Activated T-helper 1 cell treated with anti-CD3 and anti-CD28 coated beads, Interleukin-12 subunit alpha, Interleukin-12 subunit beta, Interleukin-2, Interleukin-4 antibody, amounts not matched to agents 30 ng/mL and 10 ng/mL and 1 ng/mL, durations not matched to agents 14 hours and 24 hours and 36 hours (primary cell): ENCODE data around the gene ARRB1. TPM values are rescaled to one million over a fixed set of nuclear protein-coding genes. Genes with fewer than 3 reads are reported as not detected.
"Not testable (repeated sequence)": the region's sequence is repeated elsewhere in the genome, so short reads cannot be mapped to it uniquely, and the experiment has no call there.

Experiments
- DNase-seq: peaks from one replicate; pipeline ENCODE4 v3.0.0; 2021; ENCODE audit warnings: low spot score
- H3K27ac Mint-ChIP-seq: one replicate; pipeline ENCODE4 v1.8.0; 2021; ENCODE audit warnings: mild to moderate bottlenecking, mixed read lengths
- H3K27me3 Mint-ChIP-seq: one replicate; pipeline ENCODE4 v1.8.0; 2022; ENCODE audit warnings: mild to moderate bottlenecking, moderate library complexity, mixed read lengths; ENCODE audit not compliant: insufficient read depth
- H3K36me3 Mint-ChIP-seq: one replicate; pipeline ENCODE4 v1.8.0; 2021; ENCODE audit warnings: low read depth, mixed read lengths
- H3K4me1 Mint-ChIP-seq: one replicate; pipeline ENCODE4 v1.8.0; 2021; ENCODE audit warnings: low read depth, mixed read lengths
- H3K4me3 Mint-ChIP-seq: one replicate; pipeline ENCODE4 v1.8.0; 2021; ENCODE audit warnings: mild to moderate bottlenecking, moderate library complexity, mixed read lengths
- H3K9me3 Mint-ChIP-seq: one replicate; pipeline ENCODE4 v1.8.0; 2021; ENCODE audit warnings: mixed read lengths
- intact Hi-C: fragments of 100-400 bp; cut with micrococcal nuclease; formaldehyde crosslinking; loops from one replicate; pipeline ENCODE4 v1.15.1; 2024
- total RNA-seq: library from RNA; stranded (reverse); gene quantifications from 2 replicates; pipeline ENCODE4 v1.2.3, GENCODE V29; 2022

Gene ARRB1
- total RNA-seq, 1 donor from 2014 or later = 16.0 TPM

DNA sequence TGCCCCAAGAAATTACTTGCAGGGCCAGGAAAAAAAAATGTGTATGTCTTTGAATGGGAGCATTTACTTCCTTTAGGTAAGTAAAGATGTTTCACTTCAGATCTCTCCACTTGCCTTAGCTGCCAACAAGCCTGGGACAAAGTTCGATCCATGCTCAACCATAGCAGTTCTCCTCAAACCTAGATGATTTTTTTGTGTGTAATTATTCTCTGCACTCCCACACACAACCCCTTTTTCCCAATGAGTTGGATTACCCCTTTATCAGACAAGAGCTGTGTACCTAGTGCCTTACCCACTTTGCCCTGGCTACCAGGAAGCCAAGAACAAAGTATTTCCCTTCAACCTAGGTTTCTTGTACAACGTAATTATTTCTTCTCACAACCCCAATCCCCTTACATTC is 75.3 kb downstream of the ARRB1 start:
- Mint-ChIP-seq H3K36me3 (peaks cover 25% of the 10 kb centered on the region), H3K27ac (peak overlapping the region; percentile 95), H3K4me3 (no peak overlapping the region), H3K27me3 (no peaks in the 10 kb centered on the region), H3K4me1 (peaks cover 39% of the 10 kb centered on the region), H3K9me3 (no peaks in the 10 kb centered on the region)
- no peak for DNase-seq
- intact Hi-C loops = no loop called here

DNA sequence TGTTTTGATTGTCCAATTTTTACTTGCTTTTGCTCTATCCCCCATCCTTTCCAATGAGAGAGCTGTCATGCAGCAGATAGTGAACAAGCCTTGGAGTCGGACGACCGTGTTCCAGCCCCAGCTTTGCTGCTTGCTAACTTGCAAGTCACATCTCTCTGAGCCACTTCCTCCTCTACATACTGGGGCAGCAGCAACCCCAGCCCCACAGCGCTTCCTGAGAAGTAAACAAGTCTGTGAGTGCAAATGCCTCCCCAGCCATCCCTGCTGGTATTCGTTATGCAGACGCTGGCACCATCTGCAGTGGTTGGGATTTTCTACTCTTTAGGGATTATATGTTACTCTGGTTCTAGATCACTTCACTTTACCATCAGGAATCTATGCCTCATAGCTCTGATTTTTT is 75.9 kb downstream of the ARRB1 start:
- peak overlapping the region; percentile 68 for H3K4me3 Mint-ChIP-seq
- no peaks in the 10 kb centered on the region for H3K9me3 Mint-ChIP-seq
- H3K27ac Mint-ChIP-seq = peak overlapping the region; percentile 95
- intact Hi-C loops = no loop called here
- no peaks in the 10 kb centered on the region for H3K27me3 Mint-ChIP-seq
- H3K4me1 Mint-ChIP-seq = peaks cover 35% of the 10 kb centered on the region
- DNase-seq = peak; percentile 65
- H3K36me3 Mint-ChIP-seq = peaks cover 23% of the 10 kb centered on the region

DNA sequence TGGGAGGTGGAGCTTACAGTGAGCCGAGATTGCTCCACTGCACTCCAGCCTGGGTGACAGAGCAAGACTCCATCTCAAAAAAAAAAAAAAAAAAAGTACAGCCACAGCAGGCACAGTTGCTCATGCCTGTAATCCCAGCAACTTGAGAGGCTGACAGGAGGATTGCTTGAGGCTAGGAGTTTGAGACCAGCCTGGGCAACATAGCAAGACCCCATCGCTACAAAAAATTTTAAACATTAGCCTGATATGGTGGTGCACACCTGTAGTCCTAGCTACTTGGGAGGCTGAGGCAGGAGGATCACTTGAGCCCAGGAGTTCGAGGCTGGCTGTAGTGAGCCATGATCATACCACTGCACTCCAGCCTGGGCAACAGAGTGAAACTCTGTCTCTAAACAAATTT is 76.7 kb downstream of the ARRB1 start:
- Mint-ChIP-seq H3K36me3 (peaks cover 23% of the 10 kb centered on the region), H3K4me1 (peaks cover 27% of the 10 kb centered on the region)
- DNase-seq, H3K4me3 Mint-ChIP-seq, H3K27ac Mint-ChIP-seq, H3K9me3 Mint-ChIP-seq, H3K27me3 Mint-ChIP-seq, intact Hi-C loops: not testable (repeated sequence)

DNA sequence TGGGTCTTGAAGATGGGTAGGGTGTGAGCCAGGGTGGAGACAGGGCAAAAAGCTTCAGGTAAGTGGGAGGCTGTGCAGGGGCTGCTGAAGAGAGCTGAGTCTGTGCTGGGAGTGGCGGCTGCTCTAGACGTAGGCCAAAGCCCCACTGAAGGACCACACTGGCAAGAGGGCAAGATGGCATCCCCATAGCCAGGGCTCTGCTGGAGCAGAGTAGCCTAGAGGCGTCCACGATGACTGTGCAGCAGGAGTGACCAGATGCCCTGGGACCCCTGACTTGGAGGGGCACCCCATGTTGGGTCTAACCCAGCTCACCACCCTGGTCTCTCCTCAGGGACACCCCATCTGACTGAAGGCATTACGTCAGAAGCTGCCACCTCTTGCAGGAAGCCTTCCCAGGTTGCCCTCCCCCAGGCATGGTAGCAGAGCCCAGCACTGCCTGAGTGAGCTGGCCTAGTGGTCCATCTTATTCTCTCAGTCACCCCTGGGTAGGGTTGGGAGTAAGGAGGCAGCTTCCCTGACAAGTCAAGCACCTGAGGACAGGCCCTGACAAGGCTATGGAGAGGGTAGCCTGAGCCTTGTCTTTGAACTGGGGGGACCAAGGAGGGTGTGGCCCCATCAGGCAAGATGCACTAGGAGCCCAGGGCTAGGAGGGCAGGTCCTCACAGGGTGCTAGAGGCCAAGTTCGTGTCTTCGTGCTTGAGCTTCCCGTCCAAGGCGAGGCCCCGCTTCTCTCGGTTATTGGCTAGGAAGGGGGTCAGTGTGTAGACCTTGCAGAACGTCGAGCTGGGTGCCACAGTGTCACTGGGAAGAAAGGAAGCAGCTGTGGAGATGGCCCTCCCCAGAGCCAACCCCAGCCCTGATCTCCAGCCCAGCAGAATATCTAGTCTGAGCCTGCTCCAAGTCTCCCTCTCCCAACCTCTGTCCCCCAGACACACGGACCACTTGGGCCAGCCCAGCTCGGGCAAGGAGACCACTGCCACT is 77.8 kb downstream of the ARRB1 start:
- peak overlapping the region; percentile 23 for H3K27ac Mint-ChIP-seq
- no peak overlapping the region for H3K4me3 Mint-ChIP-seq
- intact Hi-C loops = no loop called here
- H3K9me3 Mint-ChIP-seq = no peaks in the 10 kb centered on the region
- peaks cover 18% of the 10 kb centered on the region for H3K36me3 Mint-ChIP-seq
- DNase-seq = no peak
- peaks cover 27% of the 10 kb centered on the region for H3K4me1 Mint-ChIP-seq
- no peaks in the 10 kb centered on the region for H3K27me3 Mint-ChIP-seq

DNA sequence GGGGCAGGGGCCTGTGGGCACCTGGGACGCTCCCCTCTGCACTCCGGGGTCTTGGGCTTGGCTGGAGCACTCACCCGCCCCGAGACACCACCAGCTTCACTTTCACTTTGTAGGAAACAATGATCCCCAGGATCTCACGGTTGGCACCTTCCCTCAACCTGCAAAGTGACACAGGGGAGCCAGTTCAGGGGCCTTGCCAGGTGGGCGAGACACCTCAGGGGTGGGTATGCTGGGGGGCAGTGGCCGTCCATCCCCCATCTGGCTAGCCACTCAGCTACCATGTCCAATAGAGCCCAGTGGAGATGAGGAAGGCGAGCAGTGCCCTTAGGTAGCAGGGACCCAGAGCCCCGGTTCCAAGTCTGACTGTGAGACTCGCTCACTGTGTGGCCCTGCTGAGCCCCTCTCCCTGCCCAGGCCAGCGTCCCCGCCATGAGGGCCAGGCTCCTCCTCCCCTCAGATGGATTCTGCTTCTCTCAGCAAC is 78.6 kb downstream of the ARRB1 start:
- peaks cover 18% of the 10 kb centered on the region for H3K36me3 Mint-ChIP-seq
- no peaks in the 10 kb centered on the region for H3K9me3 Mint-ChIP-seq
- peak overlapping the region; percentile 44 for H3K27ac Mint-ChIP-seq
- intact Hi-C loops = no loop called here
- no peak for DNase-seq
- H3K4me3 Mint-ChIP-seq = no peak overlapping the region
- peaks cover 27% of the 10 kb centered on the region for H3K4me1 Mint-ChIP-seq
- no peaks in the 10 kb centered on the region for H3K27me3 Mint-ChIP-seq

DNA sequence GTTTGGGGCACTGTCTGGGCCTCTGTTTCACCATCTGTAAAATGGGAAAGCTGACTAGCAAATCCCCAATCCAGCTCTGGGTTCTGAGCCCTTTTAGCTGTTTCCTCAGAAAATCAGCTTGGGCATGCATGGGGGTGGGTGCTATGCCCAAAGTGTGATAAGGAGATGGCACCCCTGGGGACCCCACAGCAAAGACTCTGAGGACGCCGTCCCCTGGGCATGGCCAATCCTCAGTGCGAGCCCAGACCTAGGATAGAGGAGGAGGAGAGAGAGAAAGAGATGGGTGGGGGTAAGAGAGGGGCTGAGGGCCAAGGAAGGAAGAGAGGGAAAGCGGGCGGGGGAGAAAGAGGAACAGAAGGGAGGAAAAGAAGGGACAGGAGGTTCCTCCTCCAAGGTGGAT is 79.1 kb downstream of the ARRB1 start:
- Mint-ChIP-seq H3K4me3 (no peak overlapping the region), H3K4me1 (peaks cover 24% of the 10 kb centered on the region), H3K9me3 (no peaks in the 10 kb centered on the region), H3K36me3 (peaks cover 15% of the 10 kb centered on the region), H3K27ac (no peak overlapping the region), H3K27me3 (no peaks in the 10 kb centered on the region)
- intact Hi-C loops = no loop called here
- no peak for DNase-seq

DNA sequence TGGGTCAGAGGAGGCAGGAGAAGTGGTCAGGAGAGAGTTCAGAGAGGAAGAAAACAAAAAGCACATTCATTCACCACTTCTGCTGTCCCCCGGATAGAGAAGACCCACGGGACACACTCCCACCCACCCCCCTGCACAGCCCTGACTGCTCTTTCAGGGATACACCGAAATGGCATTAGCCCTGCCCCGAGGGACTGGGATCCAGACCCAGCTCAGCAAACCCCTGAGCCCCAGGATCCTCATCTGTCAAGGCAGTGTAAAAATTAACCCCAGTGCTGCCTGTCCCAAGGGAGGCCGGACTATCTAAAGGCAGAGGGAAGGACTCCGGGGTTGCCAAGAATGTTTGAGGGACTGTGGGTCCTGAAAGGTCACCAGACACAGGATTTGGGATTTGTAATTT is 79.7 kb downstream of the ARRB1 start:
- H3K9me3 Mint-ChIP-seq = no peaks in the 10 kb centered on the region
- intact Hi-C loops = no loop called here
- peaks cover 17% of the 10 kb centered on the region for H3K4me1 Mint-ChIP-seq
- no peak overlapping the region for H3K4me3 Mint-ChIP-seq
- no peaks in the 10 kb centered on the region for H3K27me3 Mint-ChIP-seq
- H3K27ac Mint-ChIP-seq = no peak overlapping the region
- DNase-seq = no peak
- peaks cover 14% of the 10 kb centered on the region for H3K36me3 Mint-ChIP-seq

DNA sequence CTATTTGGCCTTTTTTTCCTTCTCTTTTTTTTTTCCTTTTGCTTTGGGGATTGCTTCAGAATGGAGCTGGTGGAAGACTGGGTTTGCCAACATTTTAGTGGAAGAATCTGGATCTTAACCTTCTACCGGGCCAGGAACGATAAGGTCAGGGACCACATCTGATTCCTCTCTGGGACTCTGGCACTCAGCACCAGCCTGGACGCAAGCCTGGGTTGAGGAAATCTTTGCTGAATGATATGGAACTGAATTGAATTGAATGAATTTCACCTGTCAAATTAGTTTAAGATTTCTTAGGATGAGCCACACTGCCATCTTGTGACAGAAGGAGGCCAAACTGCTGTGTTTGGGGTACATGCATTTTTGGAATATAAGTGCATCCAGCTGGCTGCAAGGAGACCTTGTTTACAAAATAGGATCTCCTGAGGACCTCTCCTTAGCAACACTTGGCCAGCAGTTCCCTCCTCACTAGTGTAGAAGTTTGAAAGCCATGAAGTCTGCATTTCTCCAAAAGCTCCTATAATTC is 80.5 kb downstream of the ARRB1 start:
- DNase-seq = no peak
- H3K27me3 Mint-ChIP-seq = no peaks in the 10 kb centered on the region
- intact Hi-C loops = no loop called here
- peaks cover 14% of the 10 kb centered on the region for H3K36me3 Mint-ChIP-seq
- no peak overlapping the region for H3K4me3 Mint-ChIP-seq
- peaks cover 9% of the 10 kb centered on the region for H3K4me1 Mint-ChIP-seq
- no peaks in the 10 kb centered on the region for H3K9me3 Mint-ChIP-seq
- H3K27ac Mint-ChIP-seq = no peak overlapping the region

DNA sequence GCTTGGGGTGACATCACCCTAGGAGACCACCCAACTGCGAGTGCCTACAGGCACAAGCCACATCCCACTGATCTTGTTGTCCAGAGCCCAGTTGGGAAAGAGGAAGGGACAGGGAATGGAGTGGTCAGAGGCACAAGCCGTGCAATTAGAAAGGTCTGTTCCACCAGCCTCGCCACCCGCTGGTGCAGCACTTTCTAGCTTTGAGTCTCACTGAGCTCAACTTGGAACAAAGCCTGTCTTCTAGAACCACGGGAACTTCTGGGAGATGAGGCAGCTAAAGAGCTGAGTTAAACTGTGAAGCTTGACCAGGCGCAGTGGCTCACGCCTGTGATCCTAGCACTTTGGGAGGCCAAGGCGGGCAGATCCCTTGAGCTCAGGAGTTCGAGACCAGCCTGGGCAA is 81.6 kb downstream of the ARRB1 start:
- H3K36me3 Mint-ChIP-seq = peaks cover 9% of the 10 kb centered on the region
- no peak for DNase-seq
- H3K9me3 Mint-ChIP-seq = no peaks in the 10 kb centered on the region
- no peak overlapping the region for H3K4me3 Mint-ChIP-seq
- intact Hi-C loops = no loop called here
- H3K27ac Mint-ChIP-seq = no peak overlapping the region
- H3K27me3 Mint-ChIP-seq = no peaks in the 10 kb centered on the region
- H3K4me1 Mint-ChIP-seq = peaks cover 1% of the 10 kb centered on the region

DNA sequence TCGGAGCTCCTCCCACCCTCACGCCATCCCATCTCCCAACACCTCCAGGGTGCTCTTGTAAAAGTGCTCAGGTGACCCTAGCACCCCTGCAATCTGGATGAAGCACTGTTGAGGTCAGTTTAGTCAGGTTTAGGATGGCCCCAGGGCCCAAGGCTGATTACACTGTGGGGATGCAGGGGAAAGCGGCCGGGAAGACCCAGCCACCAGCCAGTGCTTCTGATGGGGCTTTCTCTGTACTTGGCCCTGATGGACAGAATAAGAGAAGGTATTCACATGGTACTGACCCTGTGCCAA is 82.1 kb downstream of the ARRB1 start:
- Mint-ChIP-seq H3K9me3 (no peaks in the 10 kb centered on the region), H3K4me3 (no peak overlapping the region), H3K36me3 (peaks cover 9% of the 10 kb centered on the region), H3K4me1 (peaks cover 7% of the 10 kb centered on the region), H3K27me3 (no peaks in the 10 kb centered on the region), H3K27ac (no peak overlapping the region)
- intact Hi-C loops = no loop called here
- DNase-seq = no peak

DNA sequence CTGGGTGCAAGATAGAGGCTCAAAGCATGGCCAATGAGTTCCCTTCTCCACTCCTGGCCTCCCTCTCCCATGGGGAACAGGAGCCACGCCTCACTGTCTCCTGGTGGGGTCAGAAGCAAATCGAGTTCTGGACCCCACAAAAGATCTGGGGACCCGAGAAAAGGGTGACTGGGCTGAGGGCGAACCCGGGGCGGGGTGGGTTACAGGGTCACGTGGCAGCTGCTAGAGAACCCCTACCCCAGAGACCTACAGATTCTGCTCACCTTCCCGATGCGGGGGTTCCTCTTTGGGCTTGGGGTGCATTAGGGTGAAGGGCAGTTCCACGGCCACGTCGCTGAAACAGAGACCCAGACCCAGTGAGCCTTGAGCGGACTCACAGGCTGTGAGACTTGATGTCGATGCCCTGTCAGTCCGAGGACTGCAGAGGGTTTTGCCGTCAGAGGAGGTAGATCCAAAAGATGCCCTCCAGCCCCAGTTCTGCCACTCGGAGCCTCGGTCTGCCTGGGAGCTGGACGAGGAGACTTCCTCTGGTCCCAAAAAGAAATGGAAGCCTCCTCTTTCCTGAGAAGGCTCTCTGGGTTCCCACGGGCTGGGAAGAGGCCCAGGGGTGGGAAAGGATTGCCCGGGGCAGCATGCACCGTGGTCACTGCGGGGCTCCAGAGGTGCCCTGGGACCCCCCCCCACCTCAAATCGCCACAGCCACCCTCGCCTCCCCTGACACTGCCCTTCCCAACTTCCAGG is 82.7 kb downstream of the ARRB1 start:
- Mint-ChIP-seq H3K9me3 (no peaks in the 10 kb centered on the region), H3K4me1 (peaks cover 12% of the 10 kb centered on the region), H3K36me3 (peaks cover 9% of the 10 kb centered on the region), H3K27ac (no peak overlapping the region), H3K27me3 (no peaks in the 10 kb centered on the region), H3K4me3 (no peak overlapping the region)
- no peak for DNase-seq
- intact Hi-C loops = no loop called here

DNA sequence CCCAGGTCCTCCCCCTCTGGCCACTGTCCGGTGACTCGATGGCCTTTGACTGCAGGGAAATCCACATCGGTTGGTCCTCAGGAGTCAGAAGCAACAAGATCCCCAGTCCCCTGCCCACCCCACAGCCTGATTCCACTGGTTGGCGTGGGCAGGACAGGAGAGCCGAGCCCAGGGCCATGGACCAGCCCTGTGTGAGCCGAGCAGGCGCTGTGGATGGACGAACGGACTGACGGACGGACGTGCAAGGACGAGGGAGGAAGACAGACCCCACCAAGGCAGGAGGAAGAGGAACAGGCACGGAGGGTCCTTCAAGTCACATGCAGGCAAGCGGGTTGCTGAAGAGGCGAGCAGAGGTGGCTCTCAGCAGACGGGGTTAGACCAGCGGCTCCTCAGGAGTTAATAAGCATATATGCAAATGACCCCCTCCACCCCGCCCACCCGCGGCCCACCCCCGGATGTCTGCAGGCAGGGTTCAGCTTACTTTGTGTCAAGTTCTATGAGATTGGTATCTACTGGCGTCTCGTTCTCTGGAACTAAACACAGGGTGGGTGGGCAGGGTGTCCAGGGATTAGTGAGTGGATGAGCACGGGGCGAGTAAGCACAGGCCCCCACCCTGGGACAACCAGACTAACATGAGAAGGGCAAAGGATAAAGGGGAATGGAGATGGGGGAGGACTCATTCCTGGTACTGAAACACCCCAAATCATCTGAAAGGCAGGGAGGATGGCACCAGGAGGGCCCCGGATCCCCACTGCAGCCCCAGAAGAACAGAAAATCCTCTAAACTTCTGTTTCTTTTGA is 84.1 kb downstream of the ARRB1 start:
- no peak for DNase-seq
- H3K27me3 Mint-ChIP-seq = no peaks in the 10 kb centered on the region
- H3K4me3 Mint-ChIP-seq = no peak overlapping the region
- peaks cover 16% of the 10 kb centered on the region for H3K4me1 Mint-ChIP-seq
- no peaks in the 10 kb centered on the region for H3K9me3 Mint-ChIP-seq
- peaks cover 6% of the 10 kb centered on the region for H3K36me3 Mint-ChIP-seq
- no peak overlapping the region for H3K27ac Mint-ChIP-seq
- intact Hi-C loops = no loop called here
